NT2/D1 (cell line): ENCODE data around the gene HOXC6.

Experiments used
- DNase-seq: peaks from one replicate; pipeline ENCODE4 v3.0.0-alpha.2; 2011; ENCODE audit warnings: low read depth, low spot score
- H3K27me3 ChIP-seq: 2 replicates; pipeline ENCODE4 v1.6.0; 2011; ENCODE audit warnings: mild to moderate bottlenecking; ENCODE audit not compliant: insufficient read length, insufficient read depth
- H3K36me3 ChIP-seq: 2 replicates; pipeline ENCODE4 v1.6.1; 2011; ENCODE audit warnings: mild to moderate bottlenecking, low read length, mixed read lengths; ENCODE audit not compliant: insufficient read depth, insufficient read length
- H3K4me1 ChIP-seq: 2 replicates; pipeline ENCODE4 v1.5.1; 2011; ENCODE audit not compliant: insufficient read depth, insufficient read length
- H3K4me3 ChIP-seq: 2 replicates; pipeline ENCODE4 v1.5.1; 2011; ENCODE audit warnings: low read depth; ENCODE audit not compliant: insufficient read length
- H3K9ac ChIP-seq: 2 replicates; pipeline ENCODE4 v1.6.0; 2011; ENCODE audit warnings: low read depth; ENCODE audit not compliant: insufficient read length
- H3K9me3 ChIP-seq: 2 replicates; pipeline ENCODE4 v1.5.1; 2011; ENCODE audit warnings: mild to moderate bottlenecking, low read length; ENCODE audit not compliant: insufficient read depth
- SUZ12 ChIP-seq: IDR thresholded peaks from 2 replicates; pipeline ENCODE4 v1.6.1; 2011; ENCODE audit not compliant: insufficient read length, insufficient read depth; ENCODE audit errors: extremely low read depth
- YY1 ChIP-seq: IDR thresholded peaks from 2 replicates; pipeline ENCODE4 v1.6.1; 2011; ENCODE audit not compliant: insufficient read length, insufficient read depth
- ZNF274 ChIP-seq: IDR thresholded peaks from 2 replicates; pipeline ENCODE4 v1.6.1; 2011; ENCODE audit warnings: mild to moderate bottlenecking, low read depth, low read length

HOXC6 gene

GRCh38 chr12:53982648-53983567 is 45.3 kb upstream of the HOXC6 start:
- H3K4me3 ChIP-seq, result no peak overlapping the region
- H3K4me1 ChIP-seq, result no peaks in the 10 kb centered on the region
- H3K27me3 ChIP-seq, result peaks cover 96% of the 10 kb centered on the region
- no peak for DNase-seq
- TF ChIP-seq ZNF274, result no peak
- no peak for TF ChIP-seq SUZ12
- TF ChIP-seq YY1, result no peak
- no peaks in the 10 kb centered on the region for H3K36me3 ChIP-seq
- H3K9ac ChIP-seq, result no peak overlapping the region
- peaks cover 11% of the 10 kb centered on the region; the same call in 1 of the 2 replicates for H3K9me3 ChIP-seq

GRCh38 chr12:53983568-53983949 is 44.7 kb upstream of the HOXC6 start:
- no peak overlapping the region for H3K9ac ChIP-seq

GRCh38 chr12:53983950-53984572 is 44.2 kb upstream of the HOXC6 start:
- Histone ChIP-seq H3K36me3 (no peaks in the 10 kb centered on the region), H3K9ac (no peak overlapping the region), H3K27me3 (peaks cover 96% of the 10 kb centered on the region), H3K4me3 (no peak overlapping the region), H3K4me1 (no peaks in the 10 kb centered on the region), H3K9me3 (peaks cover 11% of the 10 kb centered on the region; the same call in 1 of the 2 replicates)
- TF ChIP-seq ZNF274 (no peak), SUZ12 (no peak), YY1 (no peak)
- DNase-seq, result no peak

More at GRCh38 chr12:53983568-53983949, 44.7 kb upstream of the HOXC6 start:
- H3K9me3 ChIP-seq, result peaks cover 11% of the 10 kb centered on the region; the same call in 1 of the 2 replicates
- DNase-seq, result no peak
- H3K36me3 ChIP-seq, result no peaks in the 10 kb centered on the region
- H3K27me3 ChIP-seq, result peaks cover 96% of the 10 kb centered on the region
- no peak overlapping the region for H3K4me3 ChIP-seq
- no peaks in the 10 kb centered on the region for H3K4me1 ChIP-seq
- TF ChIP-seq ZNF274, result no peak
- no peak for TF ChIP-seq SUZ12
- no peak for TF ChIP-seq YY1

- no peak within 1 kb of the TSS for H3K9ac ChIP-seq
- no peak for TF ChIP-seq YY1
- no peak for TF ChIP-seq SUZ12
- no peak for TF ChIP-seq ZNF274
- no peaks in the 10 kb centered on the region for H3K36me3 ChIP-seq
- H3K4me1 ChIP-seq, result no peaks in the 10 kb centered on the region
- peaks cover 96% of the 10 kb centered on the region for H3K27me3 ChIP-seq
- peaks cover 11% of the 10 kb centered on the region; the same call in 1 of the 2 replicates for H3K9me3 ChIP-seq
- DNase-seq, result peak; percentile 72
- H3K4me3 ChIP-seq, result no peak within 1 kb of the TSS
Measured at GRCh38 chr12:53984901-53985691, 43.1 kb upstream of the HOXC6 start, which contains the start of gene HOXC10. HOXC10 (plus strand) TSS chr12:53985146; CDS start chr12:53985260, 114 bp downstream.

- DNase-seq, result no peak
- no peak overlapping the region for H3K9ac ChIP-seq
- TF ChIP-seq YY1 (no peak), ZNF274 (no peak), SUZ12 (peak; percentile 6)
- no peaks in the 10 kb centered on the region for H3K4me1 ChIP-seq
- H3K36me3 ChIP-seq, result no peaks in the 10 kb centered on the region
- no peak overlapping the region for H3K4me3 ChIP-seq
- peaks cover 96% of the 10 kb centered on the region for H3K27me3 ChIP-seq
- H3K9me3 ChIP-seq, result peaks cover 11% of the 10 kb centered on the region; the same call in 1 of the 2 replicates
Measured at GRCh38 chr12:53985692-53985993, 42.6 kb upstream of the HOXC6 start.

GRCh38 chr12:53985994-53986685 is 42.1 kb upstream of the HOXC6 start:
- TF ChIP-seq ZNF274 (no peak), YY1 (no peak), SUZ12 (no peak)
- H3K9me3 ChIP-seq, result peaks cover 11% of the 10 kb centered on the region; the same call in 1 of the 2 replicates

More at GRCh38 chr12:53985994-53986685, 42.1 kb upstream of the HOXC6 start:
- Histone ChIP-seq H3K4me1 (no peaks in the 10 kb centered on the region), H3K9ac (no peak overlapping the region), H3K27me3 (peaks cover 96% of the 10 kb centered on the region), H3K36me3 (no peaks in the 10 kb centered on the region), H3K4me3 (no peak overlapping the region)
- DNase-seq, result no peak
